ENCODE results near the gene CDC23. TPM values are rescaled to one million over a fixed set of nuclear protein-coding genes. Genes with fewer than 3 reads are reported as not detected.

CDC23 gene
- total RNA-seq, 1 donor from 2014 or later, result 30.8 TPM

GRCh38 chr5:138246822-138247221 lies 33.7 kb upstream of the CDC23 start:
- DNase-seq (ENCODE audit: low spot score), result no peak
- no peaks in the 10 kb centered on the region for H3K9me3 Mint-ChIP-seq (ENCODE audit: low read depth)
- H3K4me3 Mint-ChIP-seq (ENCODE audit: unreplicated experiment), result no peak overlapping the region
- H3K36me3 Mint-ChIP-seq (ENCODE audit: low read depth), result no peaks in the 10 kb centered on the region
- TF ChIP-seq, protein P1, sequence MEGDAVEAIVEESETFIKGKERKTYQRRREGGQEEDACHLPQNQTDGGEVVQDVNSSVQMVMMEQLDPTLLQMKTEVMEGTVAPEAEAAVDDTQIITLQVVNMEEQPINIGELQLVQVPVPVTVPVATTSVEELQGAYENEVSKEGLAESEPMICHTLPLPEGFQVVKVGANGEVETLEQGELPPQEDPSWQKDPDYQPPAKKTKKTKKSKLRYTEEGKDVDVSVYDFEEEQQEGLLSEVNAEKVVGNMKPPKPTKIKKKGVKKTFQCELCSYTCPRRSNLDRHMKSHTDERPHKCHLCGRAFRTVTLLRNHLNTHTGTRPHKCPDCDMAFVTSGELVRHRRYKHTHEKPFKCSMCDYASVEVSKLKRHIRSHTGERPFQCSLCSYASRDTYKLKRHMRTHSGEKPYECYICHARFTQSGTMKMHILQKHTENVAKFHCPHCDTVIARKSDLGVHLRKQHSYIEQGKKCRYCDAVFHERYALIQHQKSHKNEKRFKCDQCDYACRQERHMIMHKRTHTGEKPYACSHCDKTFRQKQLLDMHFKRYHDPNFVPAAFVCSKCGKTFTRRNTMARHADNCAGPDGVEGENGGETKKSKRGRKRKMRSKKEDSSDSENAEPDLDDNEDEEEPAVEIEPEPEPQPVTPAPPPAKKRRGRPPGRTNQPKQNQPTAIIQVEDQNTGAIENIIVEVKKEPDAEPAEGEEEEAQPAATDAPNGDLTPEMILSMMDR (IDR thresholded peaks at IDR 0.05), result no peak
- H3K27ac Mint-ChIP-seq (ENCODE audit: unreplicated experiment), result no peak overlapping the region
- H3K4me1 Mint-ChIP-seq (ENCODE audit: low read depth), result no peaks in the 10 kb centered on the region
- H3K27me3 Mint-ChIP-seq (ENCODE audit: low read depth), result peaks cover 7% of the 10 kb centered on the region

DNA sequence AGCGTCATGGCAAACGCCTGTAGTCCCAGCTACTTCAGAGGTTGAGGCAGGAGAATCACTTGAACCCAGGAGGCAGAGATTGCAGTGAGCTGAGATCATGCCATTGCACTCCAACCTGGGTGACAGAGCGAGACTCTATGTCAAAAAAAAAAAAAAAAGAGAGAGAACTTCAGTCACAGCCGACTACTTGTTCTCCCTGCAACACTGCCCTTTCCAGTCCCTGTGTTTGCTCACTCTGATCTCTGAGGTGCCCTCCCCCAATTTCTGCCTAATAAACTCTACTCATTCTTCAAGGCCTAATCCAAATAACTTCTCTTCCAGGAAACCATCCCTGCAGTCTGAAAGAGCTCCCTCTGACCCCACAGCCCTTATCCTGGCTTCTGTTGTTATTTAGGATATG lies 33.2 kb upstream of the CDC23 start:
- peaks cover 3% of the 10 kb centered on the region for H3K4me1 Mint-ChIP-seq (ENCODE audit: low read depth)
- no peak overlapping the region for H3K4me3 Mint-ChIP-seq (ENCODE audit: unreplicated experiment)
- no peaks in the 10 kb centered on the region for H3K9me3 Mint-ChIP-seq (ENCODE audit: low read depth)
- peaks cover 9% of the 10 kb centered on the region for H3K27me3 Mint-ChIP-seq (ENCODE audit: low read depth)
- H3K27ac Mint-ChIP-seq (ENCODE audit: unreplicated experiment), result no peak overlapping the region
- no peak for DNase-seq (ENCODE audit: low spot score)
- H3K36me3 Mint-ChIP-seq (ENCODE audit: low read depth), result no peaks in the 10 kb centered on the region
- TF ChIP-seq, protein P1 (IDR thresholded peaks at IDR 0.05), result no peak

DNA sequence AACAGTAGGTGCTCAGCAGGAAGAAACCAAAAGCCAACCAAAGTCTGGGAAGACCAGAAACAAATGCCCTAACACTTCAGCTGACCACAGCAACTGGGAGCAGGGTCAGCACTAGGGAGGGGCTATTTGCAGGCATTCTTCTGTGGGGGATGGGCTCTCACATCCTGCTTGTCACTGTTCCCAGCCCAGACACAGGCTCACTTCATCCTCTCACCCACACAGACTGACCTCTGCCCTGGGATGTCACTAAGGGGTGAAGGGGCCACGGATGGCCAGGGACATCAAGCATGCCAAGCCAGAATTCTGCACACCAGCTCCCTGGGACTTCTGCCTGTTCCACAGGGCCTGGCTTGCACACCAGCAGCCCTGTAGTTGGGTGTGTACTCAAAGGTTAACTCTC lies 32.6 kb upstream of the CDC23 start:
- TF ChIP-seq, protein P1 (IDR thresholded peaks at IDR 0.05), result no peak
- Mint-ChIP-seq H3K4me1 (ENCODE audit: low read depth) (peaks cover 3% of the 10 kb centered on the region), H3K9me3 (ENCODE audit: low read depth) (no peaks in the 10 kb centered on the region), H3K27ac (ENCODE audit: unreplicated experiment) (no peak overlapping the region), H3K36me3 (ENCODE audit: low read depth) (no peaks in the 10 kb centered on the region), H3K4me3 (ENCODE audit: unreplicated experiment) (no peak overlapping the region), H3K27me3 (ENCODE audit: low read depth) (peaks cover 13% of the 10 kb centered on the region)
- DNase-seq (ENCODE audit: low spot score), result peak; percentile 32

GRCh38 chr5:138243794-138244193 lies 30.7 kb upstream of the CDC23 start:
- no peak overlapping the region for H3K4me3 Mint-ChIP-seq (ENCODE audit: unreplicated experiment)

DNA sequence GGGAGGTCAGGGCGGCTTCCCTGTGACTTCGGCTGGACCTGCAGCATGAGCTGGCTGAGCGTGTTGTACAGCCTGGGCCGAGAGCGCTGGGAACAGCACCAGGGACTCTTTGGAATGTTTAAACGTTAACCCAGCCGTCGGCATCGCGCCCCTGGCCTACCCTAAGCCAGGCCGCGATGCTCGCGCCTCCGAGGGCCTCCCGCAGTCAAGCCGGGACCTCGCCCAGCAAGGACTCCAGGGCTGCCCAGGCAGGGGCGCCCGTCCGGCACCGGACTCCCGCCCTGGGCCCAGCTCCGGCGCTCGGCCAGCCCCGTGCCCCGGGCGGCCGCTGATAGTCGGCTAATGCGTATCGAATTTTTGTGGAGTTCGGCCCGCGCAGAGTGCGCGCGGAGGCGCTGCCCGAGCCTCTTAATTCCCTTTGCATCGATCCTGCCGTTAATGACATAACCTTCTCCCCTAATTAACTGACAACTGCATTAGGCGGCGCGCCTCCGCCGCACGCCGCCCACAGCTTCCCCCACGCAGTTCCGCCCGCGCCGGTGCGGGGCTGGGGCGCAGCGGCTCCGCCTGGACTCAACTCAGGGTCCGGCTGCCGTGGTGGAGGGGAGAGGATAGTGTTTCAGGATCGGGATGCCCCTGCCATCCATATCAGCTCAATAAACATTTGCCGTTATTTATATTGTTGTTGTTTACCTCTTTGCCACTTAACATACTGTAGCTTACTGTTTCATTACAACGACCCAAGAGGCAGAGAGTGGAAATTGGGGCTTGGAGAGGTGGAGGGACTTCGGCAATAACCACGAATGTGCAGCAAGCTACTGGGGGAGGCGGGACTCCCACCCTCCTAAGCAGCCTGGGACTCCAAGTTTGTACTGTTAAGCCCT lies 28.8 kb upstream of the CDC23 start:
- Mint-ChIP-seq H3K9me3 (ENCODE audit: low read depth) (no peaks in the 10 kb centered on the region), H3K4me1 (ENCODE audit: low read depth) (peaks cover 3% of the 10 kb centered on the region), H3K36me3 (ENCODE audit: low read depth) (no peaks in the 10 kb centered on the region), H3K4me3 (ENCODE audit: unreplicated experiment) (peak overlapping the region; percentile 53), H3K27me3 (ENCODE audit: low read depth) (peaks cover 18% of the 10 kb centered on the region), H3K27ac (ENCODE audit: unreplicated experiment) (no peak overlapping the region)
- DNase-seq (ENCODE audit: low spot score), result no peak
- TF ChIP-seq, protein P1 (IDR thresholded peaks at IDR 0.05), result peak; percentile 26

More at GRCh38 chr5:138243794-138244193, 30.7 kb upstream of the CDC23 start:
- TF ChIP-seq, protein P1 (IDR thresholded peaks at IDR 0.05), result no peak
- peaks cover 18% of the 10 kb centered on the region for H3K27me3 Mint-ChIP-seq (ENCODE audit: low read depth)
- H3K27ac Mint-ChIP-seq (ENCODE audit: unreplicated experiment), result no peak overlapping the region
- no peaks in the 10 kb centered on the region for H3K36me3 Mint-ChIP-seq (ENCODE audit: low read depth)
- peaks cover 3% of the 10 kb centered on the region for H3K4me1 Mint-ChIP-seq (ENCODE audit: low read depth)
- DNase-seq (ENCODE audit: low spot score), result no peak
- H3K9me3 Mint-ChIP-seq (ENCODE audit: low read depth), result no peaks in the 10 kb centered on the region
